K562 (cell line): Measurements from ENCODE around the gene PPP1CB.

ENCODE experiments used
- CBX3 ChIP-seq, 2 experiments: IDR thresholded peaks; 1 replicate in 1 of 2; 2 replicates in 1 of 2; pipeline ENCODE4 v1.6.1; 2012; ENCODE audit warnings: inconsistent platforms in 2 of 2, low read length in 2 of 2, borderline replicate concordance in 1 of 2, control low read depth in 1 of 2
- GABPA ChIP-seq: fragments of 200-800 bp; sonication (Bioruptor generic); conservative IDR thresholded peaks from 2 replicates; pipeline ENCODE4 v1.6.1; 2016; ENCODE audit warnings: low read depth, missing genetic modification characterization, missing compliant biosample characterization
- POLR2AphosphoS5 ChIP-seq: IDR thresholded peaks from 2 replicates; pipeline ENCODE4 v1.6.1; 2011; ENCODE audit warnings: mild to moderate bottlenecking, low read depth, low read length, moderate library complexity; ENCODE audit not compliant: control insufficient read depth, insufficient read depth
- PRDM10 ChIP-seq: fragments of 450-650 bp; IDR thresholded peaks from 2 replicates; pipeline ENCODE4 v1.6.1; 2018; ENCODE audit not compliant: partially characterized antibody
- ZBTB8A ChIP-seq: fragments of 450-650 bp; IDR thresholded peaks from 2 replicates; pipeline ENCODE4 v1.6.1; 2018; ENCODE audit warnings: mild to moderate bottlenecking, moderate library complexity; ENCODE audit not compliant: partially characterized antibody
- ZNF197 ChIP-seq: fragments of 200-800 bp; sonication (Bioruptor generic); IDR thresholded peaks from 2 replicates; pipeline ENCODE4 v1.6.1; 2016; ENCODE audit warnings: low read depth, missing genetic modification characterization, missing compliant biosample characterization
- ZNF274 ChIP-seq: IDR thresholded peaks from 2 replicates; pipeline ENCODE4 v1.6.1; 2011; ENCODE audit warnings: low read depth, mild to moderate bottlenecking, low read length, moderate library complexity, borderline replicate concordance
- TF ChIP-seq, protein P1 (sequence below), 2 experiments: fragments of 450-650 bp; formaldehyde crosslinking in 1 of 2; IDR thresholded peaks; 2 replicates each; pipeline versions ENCODE4 v1.4.0 to v1.6.1; 2014 to 2020; ENCODE audit warnings: mild to moderate bottlenecking in 2 of 2, borderline replicate concordance in 1 of 2, low read depth in 1 of 2

- TF ChIP-seq, protein P1, sequence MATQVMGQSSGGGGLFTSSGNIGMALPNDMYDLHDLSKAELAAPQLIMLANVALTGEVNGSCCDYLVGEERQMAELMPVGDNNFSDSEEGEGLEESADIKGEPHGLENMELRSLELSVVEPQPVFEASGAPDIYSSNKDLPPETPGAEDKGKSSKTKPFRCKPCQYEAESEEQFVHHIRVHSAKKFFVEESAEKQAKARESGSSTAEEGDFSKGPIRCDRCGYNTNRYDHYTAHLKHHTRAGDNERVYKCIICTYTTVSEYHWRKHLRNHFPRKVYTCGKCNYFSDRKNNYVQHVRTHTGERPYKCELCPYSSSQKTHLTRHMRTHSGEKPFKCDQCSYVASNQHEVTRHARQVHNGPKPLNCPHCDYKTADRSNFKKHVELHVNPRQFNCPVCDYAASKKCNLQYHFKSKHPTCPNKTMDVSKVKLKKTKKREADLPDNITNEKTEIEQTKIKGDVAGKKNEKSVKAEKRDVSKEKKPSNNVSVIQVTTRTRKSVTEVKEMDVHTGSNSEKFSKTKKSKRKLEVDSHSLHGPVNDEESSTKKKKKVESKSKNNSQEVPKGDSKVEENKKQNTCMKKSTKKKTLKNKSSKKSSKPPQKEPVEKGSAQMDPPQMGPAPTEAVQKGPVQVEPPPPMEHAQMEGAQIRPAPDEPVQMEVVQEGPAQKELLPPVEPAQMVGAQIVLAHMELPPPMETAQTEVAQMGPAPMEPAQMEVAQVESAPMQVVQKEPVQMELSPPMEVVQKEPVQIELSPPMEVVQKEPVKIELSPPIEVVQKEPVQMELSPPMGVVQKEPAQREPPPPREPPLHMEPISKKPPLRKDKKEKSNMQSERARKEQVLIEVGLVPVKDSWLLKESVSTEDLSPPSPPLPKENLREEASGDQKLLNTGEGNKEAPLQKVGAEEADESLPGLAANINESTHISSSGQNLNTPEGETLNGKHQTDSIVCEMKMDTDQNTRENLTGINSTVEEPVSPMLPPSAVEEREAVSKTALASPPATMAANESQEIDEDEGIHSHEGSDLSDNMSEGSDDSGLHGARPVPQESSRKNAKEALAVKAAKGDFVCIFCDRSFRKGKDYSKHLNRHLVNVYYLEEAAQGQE (IDR thresholded peaks at IDR 0.05; ENCODE audit: borderline replicate concordance) = no peak
- TF ChIP-seq, protein P1 (CRISPR knock-in tag; IDR thresholded peaks at IDR 0.05; ENCODE audit: low read depth) = no peak
- no peak for TF ChIP-seq GABPA (tag)
- TF ChIP-seq ZNF197 (CRISPR knock-in tag) = no peak
- TF ChIP-seq ZBTB8A = no peak
- no peak for TF ChIP-seq POLR2AphosphoS5
- no peak for TF ChIP-seq PRDM10
- TF ChIP-seq CBX3 (IDR thresholded peaks at IDR 0.05; ENCODE audit: borderline replicate concordance in 1 of 2, low read length in 2 of 2) = no peak
- no peak for TF ChIP-seq ZNF274
These were observed 16.1 kb upstream of the PPP1CB start for GRCh38 chr2:28735511-28735910.
